ENCODE data around the gene ROR1.

ROR1 gene

DNA sequence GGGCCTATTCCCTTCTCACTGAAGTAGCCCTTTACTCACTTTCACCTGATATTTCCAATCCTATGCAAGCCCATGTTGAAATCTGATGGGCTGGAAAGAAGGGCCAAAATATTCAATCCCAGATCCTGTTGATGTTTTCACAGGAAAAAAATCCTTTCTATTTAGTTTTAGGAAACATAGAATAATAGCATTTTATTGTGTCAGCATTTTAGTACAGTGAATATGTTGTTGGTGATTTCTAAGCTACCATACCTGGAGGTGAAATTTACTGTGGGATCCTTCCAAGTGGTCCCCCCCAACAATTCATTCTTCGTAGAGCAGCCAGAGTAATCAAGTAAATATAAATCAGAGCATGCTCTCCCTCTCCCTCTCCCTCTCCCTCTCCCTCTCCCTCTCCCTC, 426.2 kb downstream of the ROR1 start:
- TF ChIP-seq FOXP2 (optimal IDR thresholded peaks at IDR 0.05; ENCODE audit: borderline replicate concordance, extremely low read depth, extremely low read length, insufficient read depth) (no peak), SIN3A (IDR thresholded peaks at IDR 0.05; ENCODE audit: borderline replicate concordance, insufficient read depth, low read length) (no peak), TAF1 (IDR thresholded peaks at IDR 0.05; ENCODE audit: borderline replicate concordance, insufficient read depth, low read length) (no peak)

DNA sequence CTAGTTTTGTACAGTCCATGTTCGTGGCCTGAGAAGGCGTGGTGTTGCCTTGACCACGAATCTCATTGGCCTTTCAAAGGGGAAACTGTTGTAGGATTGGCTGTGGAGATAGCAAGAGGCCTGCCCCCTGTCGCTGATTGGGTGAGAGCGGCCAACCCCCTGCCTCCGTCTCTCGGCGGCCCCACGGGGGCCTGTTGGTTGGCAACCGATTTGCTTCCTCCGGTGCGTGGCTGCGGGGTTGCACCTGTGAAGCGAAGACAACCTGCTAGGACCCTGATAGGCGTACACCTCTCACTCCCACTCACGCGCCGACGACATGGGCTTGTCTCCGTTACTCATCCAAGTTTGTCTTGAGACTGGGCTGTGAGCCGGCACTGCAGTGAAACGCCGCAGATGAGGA, 429.6 kb downstream of the ROR1 start, which contains the start of gene UBE2U:
Gene UBE2U (plus strand): TSS at position 204 of the 400 bp plus-strand sequence. CDS start 428 bp downstream, outside the sequence.
- TF ChIP-seq, protein P1, sequence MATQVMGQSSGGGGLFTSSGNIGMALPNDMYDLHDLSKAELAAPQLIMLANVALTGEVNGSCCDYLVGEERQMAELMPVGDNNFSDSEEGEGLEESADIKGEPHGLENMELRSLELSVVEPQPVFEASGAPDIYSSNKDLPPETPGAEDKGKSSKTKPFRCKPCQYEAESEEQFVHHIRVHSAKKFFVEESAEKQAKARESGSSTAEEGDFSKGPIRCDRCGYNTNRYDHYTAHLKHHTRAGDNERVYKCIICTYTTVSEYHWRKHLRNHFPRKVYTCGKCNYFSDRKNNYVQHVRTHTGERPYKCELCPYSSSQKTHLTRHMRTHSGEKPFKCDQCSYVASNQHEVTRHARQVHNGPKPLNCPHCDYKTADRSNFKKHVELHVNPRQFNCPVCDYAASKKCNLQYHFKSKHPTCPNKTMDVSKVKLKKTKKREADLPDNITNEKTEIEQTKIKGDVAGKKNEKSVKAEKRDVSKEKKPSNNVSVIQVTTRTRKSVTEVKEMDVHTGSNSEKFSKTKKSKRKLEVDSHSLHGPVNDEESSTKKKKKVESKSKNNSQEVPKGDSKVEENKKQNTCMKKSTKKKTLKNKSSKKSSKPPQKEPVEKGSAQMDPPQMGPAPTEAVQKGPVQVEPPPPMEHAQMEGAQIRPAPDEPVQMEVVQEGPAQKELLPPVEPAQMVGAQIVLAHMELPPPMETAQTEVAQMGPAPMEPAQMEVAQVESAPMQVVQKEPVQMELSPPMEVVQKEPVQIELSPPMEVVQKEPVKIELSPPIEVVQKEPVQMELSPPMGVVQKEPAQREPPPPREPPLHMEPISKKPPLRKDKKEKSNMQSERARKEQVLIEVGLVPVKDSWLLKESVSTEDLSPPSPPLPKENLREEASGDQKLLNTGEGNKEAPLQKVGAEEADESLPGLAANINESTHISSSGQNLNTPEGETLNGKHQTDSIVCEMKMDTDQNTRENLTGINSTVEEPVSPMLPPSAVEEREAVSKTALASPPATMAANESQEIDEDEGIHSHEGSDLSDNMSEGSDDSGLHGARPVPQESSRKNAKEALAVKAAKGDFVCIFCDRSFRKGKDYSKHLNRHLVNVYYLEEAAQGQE (IDR thresholded peaks at IDR 0.05; ENCODE audit: insufficient read depth in 1 of 2, low read depth in 2 of 2, low read length in 2 of 2) = no peak
- TF ChIP-seq SIN3A (IDR thresholded peaks at IDR 0.05; ENCODE audit: borderline replicate concordance, insufficient read depth, low read length) = no peak
- no peak for TF ChIP-seq TAF1 (IDR thresholded peaks at IDR 0.05; ENCODE audit: borderline replicate concordance, insufficient read depth, low read length)
- TF ChIP-seq POLR2AphosphoS5 (IDR thresholded peaks at IDR 0.05; ENCODE audit: low read depth, low read length) = no peak
- no peak for TF ChIP-seq FOXP2 (optimal IDR thresholded peaks at IDR 0.05; ENCODE audit: borderline replicate concordance, extremely low read depth, extremely low read length, insufficient read depth)

DNA sequence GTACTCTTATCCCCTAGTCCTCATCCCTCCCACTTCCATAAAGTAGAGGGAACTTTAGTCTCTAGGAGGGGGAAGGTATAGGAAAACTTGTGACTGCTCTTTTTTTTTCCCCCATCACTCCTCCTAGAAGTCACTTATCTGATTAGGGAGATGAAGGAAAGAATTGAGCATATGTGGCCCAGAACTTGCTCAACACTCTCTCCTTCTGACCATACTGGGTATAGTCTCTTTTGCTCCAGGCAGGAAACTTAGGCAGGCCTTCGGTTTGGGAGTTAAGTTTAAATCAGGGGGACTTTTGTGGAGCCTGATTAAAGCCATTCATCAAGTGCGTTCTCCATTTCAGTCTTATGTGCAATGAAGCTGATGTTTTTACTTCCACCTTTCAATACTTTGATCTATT, 435.4 kb downstream of the ROR1 start:
- no peak for TF ChIP-seq FOXP2 (optimal IDR thresholded peaks at IDR 0.05; ENCODE audit: borderline replicate concordance, extremely low read depth, extremely low read length, insufficient read depth)
- no peak for TF ChIP-seq TAF1 (IDR thresholded peaks at IDR 0.05; ENCODE audit: borderline replicate concordance, insufficient read depth, low read length)
- TF ChIP-seq, protein P1 (IDR thresholded peaks at IDR 0.05; ENCODE audit: insufficient read depth in 1 of 2, low read depth in 2 of 2, low read length in 2 of 2) = no peak
- no peak for TF ChIP-seq POLR2AphosphoS5 (IDR thresholded peaks at IDR 0.05; ENCODE audit: low read depth, low read length)
- no peak for TF ChIP-seq SIN3A (IDR thresholded peaks at IDR 0.05; ENCODE audit: borderline replicate concordance, insufficient read depth, low read length)

DNA sequence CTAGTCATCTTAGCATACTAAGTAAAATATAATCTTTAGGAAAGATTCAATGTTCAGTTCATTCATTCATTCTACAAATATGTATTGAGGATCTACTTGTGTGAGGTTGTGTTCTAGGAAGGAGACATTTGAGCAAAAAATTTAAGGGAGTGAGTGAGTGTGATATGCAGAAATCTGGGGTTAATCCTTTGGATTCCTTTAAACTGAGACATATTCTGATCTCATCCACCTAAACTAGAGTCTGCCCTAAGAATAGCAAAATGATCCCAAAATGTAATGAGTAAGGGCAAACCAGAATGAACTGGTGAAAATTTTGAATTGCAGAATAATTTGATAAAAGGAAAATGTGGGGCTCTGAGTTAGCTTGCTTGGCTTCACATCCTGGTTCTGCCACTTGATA, 438.2 kb downstream of the ROR1 start:
- TF ChIP-seq POLR2AphosphoS5 (IDR thresholded peaks at IDR 0.05; ENCODE audit: low read depth, low read length) = no peak
- TF ChIP-seq, protein P1 (IDR thresholded peaks at IDR 0.05; ENCODE audit: insufficient read depth in 1 of 2, low read depth in 2 of 2, low read length in 2 of 2) = no peak
- TF ChIP-seq SIN3A (IDR thresholded peaks at IDR 0.05; ENCODE audit: borderline replicate concordance, insufficient read depth, low read length) = no peak
- no peak for TF ChIP-seq FOXP2 (optimal IDR thresholded peaks at IDR 0.05; ENCODE audit: borderline replicate concordance, extremely low read depth, extremely low read length, insufficient read depth)
- TF ChIP-seq TAF1 (IDR thresholded peaks at IDR 0.05; ENCODE audit: borderline replicate concordance, insufficient read depth, low read length) = no peak

DNA sequence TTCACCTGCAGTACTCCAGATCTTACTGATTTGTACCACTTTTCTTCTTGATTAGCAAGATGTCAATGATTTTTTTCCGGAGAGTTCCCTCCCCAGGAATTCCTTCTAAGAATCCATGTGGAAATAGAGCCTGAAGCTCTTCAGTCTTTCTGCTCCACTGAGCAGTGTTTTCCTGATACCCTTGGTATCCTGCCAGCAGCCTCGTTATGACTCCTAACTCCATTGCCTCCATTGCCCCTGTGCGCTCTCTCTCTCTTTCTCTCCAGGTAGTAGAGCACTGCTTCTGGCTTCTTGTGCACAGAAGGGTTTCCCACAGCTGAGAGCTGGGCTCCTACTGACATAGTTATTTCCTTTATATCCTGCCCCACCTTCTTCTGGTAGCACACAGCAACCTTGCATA, 441.8 kb downstream of the ROR1 start:
- TF ChIP-seq FOXP2 (optimal IDR thresholded peaks at IDR 0.05; ENCODE audit: borderline replicate concordance, extremely low read depth, extremely low read length, insufficient read depth) (no peak), TAF1 (IDR thresholded peaks at IDR 0.05; ENCODE audit: borderline replicate concordance, insufficient read depth, low read length) (no peak), POLR2AphosphoS5 (IDR thresholded peaks at IDR 0.05; ENCODE audit: low read depth, low read length) (no peak), SIN3A (IDR thresholded peaks at IDR 0.05; ENCODE audit: borderline replicate concordance, insufficient read depth, low read length) (no peak)
- TF ChIP-seq, protein P1 (IDR thresholded peaks at IDR 0.05; ENCODE audit: insufficient read depth in 1 of 2, low read depth in 2 of 2, low read length in 2 of 2) = no peak
